ENCODE data around the gene LPO. TPM values are rescaled to one million over a fixed set of nuclear protein-coding genes. Genes with fewer than 3 reads are reported as not detected.

The LPO gene
- total RNA-seq, 3 donors from 2014 or later: not detected

DNA sequence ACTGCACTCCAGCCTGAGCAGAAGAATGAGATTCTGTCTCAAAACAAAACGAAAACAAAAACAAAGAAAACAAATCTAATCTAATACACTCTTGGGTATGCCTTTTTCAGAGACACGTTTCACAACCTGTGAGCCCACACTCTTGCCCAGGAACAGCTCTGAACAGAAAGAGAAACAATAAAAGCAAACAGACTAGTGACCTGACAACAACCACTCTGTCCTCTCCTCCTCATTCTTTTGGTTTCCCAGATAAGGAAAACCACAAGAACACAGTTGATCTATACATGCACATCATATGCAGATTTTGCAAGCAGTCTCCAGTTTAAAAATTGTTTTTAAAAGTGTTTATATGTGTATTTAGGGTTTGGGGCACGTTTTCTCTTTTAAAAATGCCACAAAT lies 20.6 kb upstream of the LPO start:
- Histone ChIP-seq H3K36me3 (ENCODE audit: low read depth) (no peaks in the 10 kb centered on the region), H3K9me3 (no peaks in the 10 kb centered on the region), H3K4me3 (no peak overlapping the region), H3K4me1 (ENCODE audit: low read depth) (peaks cover 5% of the 10 kb centered on the region)
- DNase-seq: no peak
- no peak for TF ChIP-seq CTCF (IDR thresholded peaks at IDR 0.05)
- ATAC-seq: no peak
- intact Hi-C loops (cut with DNase I, micrococcal nuclease): no loop called here

- peak within 1 kb of the TSS; percentile 47 for H3K4me3 ChIP-seq
- no peaks in the 10 kb centered on the region for H3K36me3 ChIP-seq (ENCODE audit: low read depth)
- no peaks in the 10 kb centered on the region for H3K9me3 ChIP-seq
- peaks cover 5% of the 10 kb centered on the region for H3K4me1 ChIP-seq (ENCODE audit: low read depth)
- intact Hi-C loops (cut with DNase I, micrococcal nuclease): no loop called here
- ATAC-seq (peak; percentile 99), DNase-seq (peak; percentile 96 to 98 (median 97))
- peak; percentile 79 for TF ChIP-seq CTCF (IDR thresholded peaks at IDR 0.05)
Observed at GRCh38 chr17:58219007-58219788, 19.2 kb upstream of the LPO start, which contains the start of gene MKS1. TSS of gene MKS1 (minus strand) at chr17:58219255. CDS start at chr17:58219230, 25 bp downstream.

- no peak for TF ChIP-seq CTCF (IDR thresholded peaks at IDR 0.05)
- peak in 1 of 3 donors; percentile 12 for DNase-seq
- H3K4me1 ChIP-seq (ENCODE audit: low read depth): peaks cover 5% of the 10 kb centered on the region
- no peak for ATAC-seq
- H3K9me3 ChIP-seq: no peaks in the 10 kb centered on the region
- no peaks in the 10 kb centered on the region for H3K36me3 ChIP-seq (ENCODE audit: low read depth)
- intact Hi-C loops (cut with DNase I, micrococcal nuclease): no loop called here
- no peak overlapping the region for H3K4me3 ChIP-seq
Observed at GRCh38 chr17:58219789-58220183, 18.6 kb upstream of the LPO start.

DNA sequence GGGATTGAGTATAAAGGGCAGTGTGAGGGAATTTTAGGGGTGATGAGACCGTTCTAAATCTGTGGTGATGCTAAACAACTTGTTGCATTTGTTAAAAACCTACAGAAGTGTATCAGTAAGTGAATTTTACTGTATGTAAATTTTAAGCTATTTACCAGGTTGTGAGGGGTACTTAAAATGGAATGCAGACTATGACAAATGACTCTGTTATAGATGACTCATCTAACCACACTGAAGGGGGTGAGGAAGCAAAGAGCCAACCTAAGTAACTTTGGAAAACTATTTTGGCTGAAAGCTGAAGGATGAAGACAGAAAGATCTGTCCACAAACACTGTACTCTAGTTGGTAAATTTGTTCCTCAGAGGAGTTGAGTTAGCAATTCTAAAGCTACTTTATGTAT lies 14.1 kb upstream of the LPO start:
- Histone ChIP-seq H3K4me1 (ENCODE audit: low read depth) (peaks cover 5% of the 10 kb centered on the region), H3K36me3 (ENCODE audit: low read depth) (no peaks in the 10 kb centered on the region), H3K4me3 (no peak overlapping the region), H3K9me3 (no peaks in the 10 kb centered on the region)
- DNase-seq (no peak), ATAC-seq (no peak)
- no peak for TF ChIP-seq CTCF (IDR thresholded peaks at IDR 0.05)
- intact Hi-C loops (cut with DNase I, micrococcal nuclease): no loop called here

DNA sequence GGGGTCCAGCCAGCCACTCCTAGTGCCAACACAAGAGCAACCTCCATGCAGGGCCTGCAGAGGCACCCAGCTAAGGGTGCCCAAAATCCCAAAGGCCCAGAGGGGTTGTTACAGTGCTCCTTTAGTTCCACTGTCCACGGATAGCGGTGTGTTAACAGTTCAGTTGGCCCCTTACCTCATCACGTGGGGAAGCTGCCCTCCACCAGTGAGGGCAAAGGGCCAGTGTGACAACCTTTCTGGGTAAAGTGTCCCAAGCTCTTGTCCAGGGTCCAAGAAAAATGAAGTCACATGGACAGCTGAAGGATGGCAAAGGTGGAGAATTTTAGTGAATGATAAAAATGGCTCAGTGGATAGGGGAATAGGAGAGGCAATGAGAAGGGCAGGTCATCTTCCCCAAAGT lies 10.7 kb upstream of the LPO start:
- Histone ChIP-seq H3K4me1 (ENCODE audit: low read depth) (no peaks in the 10 kb centered on the region), H3K4me3 (no peak overlapping the region), H3K9me3 (no peaks in the 10 kb centered on the region), H3K36me3 (ENCODE audit: low read depth) (no peaks in the 10 kb centered on the region)
- no peak for DNase-seq
- intact Hi-C loops (cut with DNase I, micrococcal nuclease): no loop called here
- TF ChIP-seq CTCF (IDR thresholded peaks at IDR 0.05): no peak
- no peak for ATAC-seq
